GM10266 (cell line): ENCODE results near the gene MACIR.

Source experiments
- DNase-seq: peaks from one replicate; pipeline ENCODE4 v3.0.0; 2012; ENCODE audit errors: extremely low spot score
- CTCF ChIP-seq: IDR thresholded peaks from 2 replicates; pipeline ENCODE4 v1.5.1; 2012; ENCODE audit warnings: mild to moderate bottlenecking, low read depth; ENCODE audit not compliant: control insufficient read depth, insufficient read depth; ENCODE audit errors: missing control alignments

MACIR gene

GRCh38 chr5:103228588-103228987 lies 30.0 kb upstream of the MACIR start:
- no peak for TF ChIP-seq CTCF
- no peak for DNase-seq

GRCh38 chr5:103232393-103232999 lies 26.1 kb upstream of the MACIR start:
- peak; percentile 60 for TF ChIP-seq CTCF
- no peak for DNase-seq

GRCh38 chr5:103234239-103234975 lies 24.2 kb upstream of the MACIR start:
- DNase-seq: no peak
- no peak for TF ChIP-seq CTCF

DNA sequence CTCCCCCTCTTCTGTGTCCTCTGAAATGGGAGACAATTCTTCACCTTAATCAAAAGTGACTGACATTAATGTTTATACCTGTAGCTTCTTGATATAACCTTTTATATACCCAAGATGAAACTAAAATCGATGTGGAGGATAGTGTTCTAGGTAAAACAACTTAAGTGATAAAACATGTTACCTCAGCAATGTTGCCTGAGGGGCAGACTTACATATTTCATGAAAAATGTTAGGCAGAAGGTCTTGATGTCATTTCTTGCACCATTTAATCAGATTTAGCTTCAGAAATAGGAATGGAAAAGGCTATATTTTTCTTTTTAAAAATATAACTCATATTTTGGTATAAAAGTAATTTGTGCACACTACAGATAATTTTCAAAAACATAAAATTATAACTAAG lies 22.7 kb upstream of the MACIR start:
- no peak for DNase-seq
- TF ChIP-seq CTCF: no peak

DNA sequence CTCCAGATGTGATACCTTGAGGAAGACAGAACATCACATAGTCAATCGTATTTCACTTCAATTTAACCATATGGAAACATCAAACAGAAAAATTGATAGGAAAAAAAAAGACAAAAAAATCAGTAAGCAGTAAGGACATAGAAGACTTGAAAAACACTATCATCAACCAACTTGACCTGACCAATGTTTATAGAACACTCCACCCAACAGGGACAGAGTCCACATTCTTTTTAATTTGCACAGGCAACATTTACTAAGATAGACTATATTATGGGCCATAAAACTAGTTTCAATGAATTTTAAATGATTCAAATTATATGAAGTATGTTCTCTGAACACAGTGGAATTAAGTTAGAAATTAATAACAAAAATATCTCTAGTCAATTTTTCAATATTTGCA lies 20.8 kb upstream of the MACIR start:
- TF ChIP-seq CTCF: no peak
- DNase-seq: no peak

- no peak for DNase-seq
- no peak for TF ChIP-seq CTCF
Observed at GRCh38 chr5:103243665-103244064, 14.9 kb upstream of the MACIR start.

DNA sequence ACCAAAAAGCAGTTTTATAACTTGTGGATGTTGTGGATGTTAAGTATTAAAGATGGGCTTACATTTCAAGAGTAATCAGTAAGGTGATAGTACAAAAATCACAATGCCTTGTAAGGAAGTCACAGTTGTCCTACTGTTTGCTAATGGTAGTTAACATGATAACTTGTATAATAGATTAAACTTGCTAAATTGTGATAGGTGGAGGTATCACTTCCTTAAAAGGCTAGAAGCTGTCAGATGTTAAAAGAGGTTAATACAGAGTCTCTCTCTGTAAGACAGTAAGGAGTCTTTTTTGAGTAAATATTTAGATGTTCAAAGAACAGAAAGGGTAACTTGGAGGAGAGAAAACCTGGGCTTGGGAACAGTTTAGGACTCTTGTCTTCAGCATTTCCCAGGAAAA lies 14.2 kb upstream of the MACIR start:
- no peak for TF ChIP-seq CTCF
- DNase-seq: no peak
